ENCODE data around the gene CD300LF.

Gene CD300LF

GRCh38 chr17:74729368-74729767 is 16.6 kb upstream of the CD300LF start:
- no peak for DNase-seq

DNA sequence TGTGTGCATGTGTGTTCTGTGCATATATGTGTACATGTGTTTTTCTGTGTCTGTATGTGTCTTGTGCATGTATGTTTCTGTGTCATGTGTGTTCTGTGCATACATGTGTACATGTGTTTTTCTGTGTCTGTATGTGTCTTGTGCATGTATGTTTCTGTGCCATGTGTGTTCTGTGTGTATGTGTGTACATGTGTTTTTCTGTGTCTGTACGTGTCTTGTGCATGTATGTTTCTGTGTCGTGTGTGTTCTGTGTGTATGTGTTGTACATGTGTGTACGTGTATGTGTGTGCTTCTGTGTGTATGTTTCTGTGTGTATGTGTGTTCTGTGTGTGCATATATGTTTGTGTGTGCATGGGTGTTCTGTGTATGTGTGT is 16.0 kb upstream of the CD300LF start:
- no peak for DNase-seq

- DNase-seq = no peak
These were observed 15.4 kb upstream of the CD300LF start for GRCh38 chr17:74728033-74728701.

- no peak for DNase-seq
These were observed 12.4 kb upstream of the CD300LF start for GRCh38 chr17:74725111-74725510.

- no peak for DNase-seq
These were observed 11.2 kb upstream of the CD300LF start for GRCh38 chr17:74723891-74724290.

GRCh38 chr17:74722782-74723181 is 10.1 kb upstream of the CD300LF start:
- no peak for DNase-seq

DNA sequence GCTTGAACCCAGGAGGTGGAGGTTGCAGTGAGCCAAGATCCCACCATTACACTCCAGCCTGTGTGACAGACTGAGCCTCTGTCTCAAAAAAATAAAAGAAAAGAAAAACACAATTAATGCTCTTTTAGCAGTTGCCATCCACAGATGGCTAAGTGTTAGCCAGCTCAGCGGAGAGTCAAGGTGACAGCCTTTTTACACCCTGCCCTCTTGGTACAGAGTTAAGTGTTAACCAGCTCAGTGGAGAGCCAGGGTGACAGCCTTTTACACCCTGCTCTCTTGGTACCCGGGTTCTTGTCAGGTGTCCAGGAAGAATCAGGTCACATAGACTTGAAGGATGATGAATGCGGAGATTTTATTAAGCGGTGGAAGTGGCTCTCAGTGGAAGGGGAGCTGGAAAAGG is 7.8 kb upstream of the CD300LF start:
- no peak for DNase-seq

DNA sequence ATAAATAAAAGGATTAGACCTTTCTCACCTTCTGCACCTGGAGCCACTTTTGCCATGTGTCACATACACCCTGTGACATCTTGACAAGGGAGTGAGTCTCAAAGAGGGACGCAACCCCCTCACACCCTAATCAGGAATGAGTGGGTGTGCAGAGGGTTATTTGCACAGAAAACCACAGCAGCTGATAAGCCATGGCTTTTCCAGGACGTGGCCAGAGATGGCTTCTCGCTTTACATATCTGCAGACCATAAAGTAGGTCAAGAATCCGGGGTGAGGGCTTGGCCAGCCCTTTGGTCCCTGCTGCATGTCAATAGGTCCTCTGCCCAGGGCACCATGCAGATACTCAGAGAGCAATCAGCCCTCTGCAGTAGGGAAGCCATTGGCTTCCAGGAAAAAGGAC is 2.4 kb upstream of the CD300LF start:
- DNase-seq = no peak

- peak; percentile 20 for DNase-seq
These were observed 540 bp upstream of the CD300LF start for GRCh38 chr17:74713171-74713755.

GRCh38 chr17:74712301-74712700 is 422 bp downstream of the CD300LF start:
- no peak for DNase-seq

GRCh38 chr17:74711058-74711824 is 1.5 kb downstream of the CD300LF start:
- DNase-seq = no peak

- DNase-seq = no peak
These were observed 8.2 kb downstream of the CD300LF start for GRCh38 chr17:74704544-74704943.

GRCh38 chr17:74703311-74703710 is 9.4 kb downstream of the CD300LF start:
- no peak for DNase-seq

- DNase-seq = no peak
These were observed 10.4 kb downstream of the CD300LF start for GRCh38 chr17:74702116-74702871.

GRCh38 chr17:74699236-74699635 is 13.5 kb downstream of the CD300LF start:
- DNase-seq = no peak

DNA sequence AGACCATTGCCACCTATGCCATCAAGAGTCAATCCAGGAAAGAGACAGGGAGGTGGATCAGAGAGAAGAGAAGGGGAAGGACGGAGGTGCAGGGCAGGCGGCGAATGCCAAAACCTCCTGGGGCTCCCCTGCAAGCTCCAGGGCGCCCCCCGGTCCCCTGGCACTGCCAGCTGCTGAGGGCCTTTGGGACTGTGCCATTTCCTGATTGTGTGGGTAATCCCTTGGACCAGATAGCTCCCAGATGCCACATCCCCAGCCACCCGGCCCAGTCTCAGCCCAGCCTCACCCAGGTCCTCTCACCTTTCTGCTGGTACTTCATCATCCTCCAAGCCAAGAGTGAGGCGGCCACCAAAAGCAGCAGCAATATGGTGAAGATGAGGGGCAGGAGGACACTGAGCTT is 14.7 kb downstream of the CD300LF start:
- DNase-seq = no peak

GRCh38 chr17:74697515-74697914 is 15.2 kb downstream of the CD300LF start:
- no peak for DNase-seq

DNA sequence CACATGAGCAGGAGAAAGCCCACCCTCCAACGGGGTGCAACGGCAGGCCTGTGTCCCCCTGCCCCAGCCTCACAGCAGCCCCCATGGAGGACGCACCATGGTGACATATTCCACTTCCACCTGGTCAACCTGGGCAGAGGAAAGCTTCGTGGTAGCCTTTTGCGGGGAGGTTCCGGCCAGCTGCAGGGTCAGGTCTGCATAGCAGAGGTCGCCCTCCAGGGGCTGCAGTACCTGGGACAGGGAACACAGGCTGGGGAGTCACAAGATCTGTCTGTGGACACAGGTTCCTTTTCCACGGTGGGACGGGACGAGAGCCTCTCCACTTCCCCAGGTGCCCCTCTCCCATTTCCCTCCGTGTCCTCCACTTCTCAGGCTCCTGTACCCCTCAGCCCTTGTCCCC is 17.1 kb downstream of the CD300LF start:
- no peak for DNase-seq

DNA sequence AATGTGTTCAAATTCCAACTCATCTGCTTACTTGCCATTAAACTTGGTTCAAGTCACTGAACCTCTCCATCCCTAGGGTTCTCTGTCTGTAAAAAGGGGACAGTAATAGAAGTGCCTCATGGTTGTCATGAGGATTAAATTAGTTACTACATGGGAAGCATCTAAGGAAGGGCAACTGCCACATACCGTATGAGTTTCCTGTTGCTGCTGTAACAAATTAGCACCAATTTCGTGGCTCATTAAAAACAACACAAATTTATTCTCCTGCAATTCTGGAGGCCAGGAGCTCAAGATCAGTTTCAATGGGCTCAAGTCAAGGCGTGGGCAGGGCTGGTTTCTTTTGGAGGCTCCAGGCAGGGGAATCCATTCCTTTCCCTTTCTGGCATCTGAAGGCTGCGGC is 18.6 kb downstream of the CD300LF start:
- no peak for DNase-seq

GRCh38 chr17:74691151-74691550 is 21.6 kb downstream of the CD300LF start:
- DNase-seq = no peak

DNA sequence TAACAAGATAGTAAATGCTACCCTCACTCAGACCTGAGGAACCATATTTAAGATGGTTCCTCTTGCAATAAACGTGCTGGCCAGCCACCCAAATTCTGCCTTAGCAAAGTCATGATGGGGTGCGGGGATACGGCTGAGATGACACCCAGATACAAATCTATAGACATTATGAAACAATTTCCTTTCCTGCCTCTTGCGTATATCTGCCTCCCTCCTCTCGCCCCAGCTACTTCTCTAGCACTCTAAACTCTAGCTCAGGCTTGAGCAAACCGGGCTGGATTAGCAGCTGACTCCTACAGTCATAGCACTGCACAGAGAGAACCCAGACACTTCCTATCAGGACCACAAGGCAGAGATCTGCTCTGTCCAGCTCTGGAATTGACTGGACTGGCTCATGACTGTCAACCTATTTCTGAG is 22.3 kb downstream of the CD300LF start:
- peak; percentile 51 for DNase-seq

DNA sequence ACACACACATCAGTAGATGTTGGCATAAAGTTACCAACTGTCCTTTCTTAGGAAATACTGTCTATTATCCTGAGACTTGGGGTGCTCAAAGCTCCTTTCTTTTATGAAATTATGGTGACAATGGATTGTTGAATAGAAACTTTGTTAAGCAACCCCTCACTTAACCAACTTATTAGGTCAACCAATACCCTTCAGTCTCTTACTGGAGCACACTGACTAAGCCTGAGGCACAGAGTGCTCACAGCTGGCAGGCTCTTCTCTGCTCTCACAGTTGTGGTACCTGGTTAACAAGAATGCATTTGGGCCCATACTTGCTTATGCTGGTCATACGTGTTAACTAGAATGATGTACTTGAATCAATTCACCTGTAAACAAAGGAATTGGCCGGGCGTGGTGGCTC is 24.8 kb downstream of the CD300LF start:
- no peak for DNase-seq

GRCh38 chr17:74686761-74687160 is 26.0 kb downstream of the CD300LF start:
- DNase-seq = no peak

All from KG1 (cell line).